Fibroblast of lung (primary cell): ENCODE measurements around the gene LRRTM3. TPM values are rescaled to one million over a fixed set of nuclear protein-coding genes. Genes with fewer than 3 reads are reported as not detected.

Experiments used
- DNase-seq, 2 donors: peaks; one replicate each; pipeline versions ENCODE4 v3.0.0 to v3.0.0-alpha.2; 2010; ENCODE audit warnings: low read depth in 2 of 2
- H2AFZ ChIP-seq: 2 replicates; pipeline ENCODE4 v1.5.1; 2012; ENCODE audit warnings: low read length, control low read depth, inconsistent platforms
- H3K27ac ChIP-seq: 2 replicates; pipeline ENCODE4 v1.5.1; 2011; ENCODE audit warnings: low read length, control low read depth; ENCODE audit not compliant: insufficient read depth
- H3K27me3 ChIP-seq: 2 replicates; pipeline ENCODE4 v1.5.1; 2011; ENCODE audit warnings: mild to moderate bottlenecking, low read length; ENCODE audit not compliant: control insufficient read depth, insufficient read depth
- H3K36me3 ChIP-seq: 2 replicates; pipeline ENCODE4 v1.5.1; 2011; ENCODE audit warnings: low read length; ENCODE audit not compliant: control insufficient read depth, insufficient read depth
- H3K4me1 ChIP-seq: 2 replicates; pipeline ENCODE4 v1.5.1; 2011; ENCODE audit warnings: low read length; ENCODE audit not compliant: control insufficient read depth, insufficient read depth; ENCODE audit errors: extremely low read depth
- H3K4me2 ChIP-seq: 2 replicates; pipeline ENCODE4 v1.5.1; 2011; ENCODE audit warnings: low read length, control low read depth; ENCODE audit not compliant: insufficient read depth; ENCODE audit errors: extremely low read depth
- H3K4me3 ChIP-seq, 4 experiments: fragments of 200-600 bp in 1 of 4; sonication (generic) in 1 of 4; replicated peaks in 1 of 4; 2 replicates each; pipeline ENCODE4 v1.5.1; 2011 to 2016; ENCODE audit warnings: low read length in 4 of 4, low read depth in 3 of 4, mild to moderate bottlenecking in 3 of 4, control low read depth in 2 of 4, inconsistent platforms in 1 of 4, mixed read lengths in 1 of 4; ENCODE audit not compliant: insufficient read depth in 1 of 4; ENCODE audit errors: control extremely low read depth in 1 of 4
- H3K79me2 ChIP-seq: 2 replicates; pipeline ENCODE4 v1.5.1; 2012; ENCODE audit warnings: mild to moderate bottlenecking, low read length, inconsistent platforms; ENCODE audit not compliant: control insufficient read depth, insufficient read depth
- H3K9ac ChIP-seq: 2 replicates; pipeline ENCODE4 v1.5.1; 2011; ENCODE audit warnings: mild to moderate bottlenecking, low read length, control low read depth; ENCODE audit not compliant: insufficient read depth
- H3K9me3 ChIP-seq: 2 replicates; pipeline ENCODE4 v1.5.1; 2012; ENCODE audit warnings: low read depth, low read length; ENCODE audit not compliant: control insufficient read depth, insufficient read depth
- H4K20me1 ChIP-seq: 2 replicates; pipeline ENCODE4 v1.5.1; 2011; ENCODE audit warnings: low read length; ENCODE audit not compliant: control insufficient read depth, insufficient read depth; ENCODE audit errors: extremely low read depth
- CTCF ChIP-seq, 2 donors: IDR thresholded peaks in 1 of 2; conservative IDR thresholded peaks in 1 of 2; 1 replicate in 1 of 2; 2 replicates in 1 of 2; pipeline ENCODE4 v1.5.1; 2011 to 2012; ENCODE audit warnings: low read length in 2 of 2, control low read depth in 1 of 2, inconsistent platforms in 1 of 2, low read depth in 1 of 2, mild to moderate bottlenecking in 1 of 2
- EZH2 ChIP-seq: IDR thresholded peaks from 2 replicates; pipeline ENCODE4 v1.5.1; 2012; ENCODE audit warnings: low read length, control low read depth, mild to moderate bottlenecking; ENCODE audit errors: missing control alignments
- polyA plus RNA-seq, 2 donors: library from polyadenylated mRNA; depleted of rRNA in 1 of 2; stranded (reverse) in 1 of 2; unstranded in 1 of 2; fragments of >200 nt; gene quantifications; 2 replicates each; pipeline ENCODE4 v1.2.1, GENCODE V29; 2011 to 2012; ENCODE audit warnings: missing spikeins in 1 of 2
- total RNA-seq: library from RNA; depleted of rRNA; stranded (reverse); fragments of >200 nt; gene quantifications from 2 replicates; pipeline ENCODE4 v1.2.1, GENCODE V29; 2014

LRRTM3 gene
- total and polyA plus RNA-seq, 2 donors (not counting 1 experiment from before 2014, with no cell fraction given) = not detected

GRCh38 chr10:67127441-67127840 lies 201.6 kb downstream of the LRRTM3 start:
- no peak for DNase-seq
- Histone ChIP-seq H3K36me3 (no peaks in the 10 kb centered on the region), H4K20me1 (no peaks in the 10 kb centered on the region), H3K27me3 (no peaks in the 10 kb centered on the region), H3K4me2 (no peak overlapping the region), H3K4me3 (no peak overlapping the region), H2AFZ (no peak overlapping the region), H3K27ac (no peak overlapping the region), H3K9me3 (no peaks in the 10 kb centered on the region), H3K9ac (no peak overlapping the region), H3K79me2 (no peaks in the 10 kb centered on the region), H3K4me1 (no peaks in the 10 kb centered on the region)
- TF ChIP-seq EZH2 (no peak), CTCF (conservative IDR thresholded peaks at IDR 0.05 in 1 of 2, IDR thresholded peaks at IDR 0.05 in 1 of 2; ENCODE audit: low read depth in 1 of 2, low read length in 2 of 2) (no peak)

- Histone ChIP-seq H3K36me3 (no peaks in the 10 kb centered on the region), H3K79me2 (no peaks in the 10 kb centered on the region), H4K20me1 (no peaks in the 10 kb centered on the region), H3K27ac (no peak overlapping the region), H3K9ac (no peak overlapping the region), H3K4me1 (no peaks in the 10 kb centered on the region), H2AFZ (no peak overlapping the region), H3K27me3 (no peaks in the 10 kb centered on the region), H3K4me2 (no peak overlapping the region), H3K4me3 (no peak overlapping the region), H3K9me3 (no peaks in the 10 kb centered on the region)
- no peak for DNase-seq
- TF ChIP-seq EZH2 (no peak), CTCF (conservative IDR thresholded peaks at IDR 0.05 in 1 of 2, IDR thresholded peaks at IDR 0.05 in 1 of 2; ENCODE audit: low read depth in 1 of 2, low read length in 2 of 2) (no peak)
These were observed 214.8 kb downstream of the LRRTM3 start for GRCh38 chr10:67140641-67141040.

- Histone ChIP-seq H3K4me3 (no peak overlapping the region), H3K4me1 (no peaks in the 10 kb centered on the region), H3K27me3 (no peaks in the 10 kb centered on the region), H3K27ac (no peak overlapping the region), H4K20me1 (no peaks in the 10 kb centered on the region), H3K9me3 (no peaks in the 10 kb centered on the region), H3K36me3 (no peaks in the 10 kb centered on the region), H3K4me2 (no peak overlapping the region), H2AFZ (no peak overlapping the region), H3K79me2 (no peaks in the 10 kb centered on the region), H3K9ac (no peak overlapping the region)
- no peak for DNase-seq
- TF ChIP-seq EZH2 = no peak
These were observed 215.5 kb downstream of the LRRTM3 start for GRCh38 chr10:67141300-67141699.
